Stimulated activated CD4-positive, alpha-beta T cell treated with anti-CD3 and anti-CD28 coated beads, Interleukin-12 subunit alpha, Interleukin-12 subunit beta, amount 100 ng/mL, for 4 hours (primary cell): ENCODE data around the gene GRK3.
"Not testable (repeated sequence)": the region's sequence is repeated elsewhere in the genome, so short reads cannot be mapped to it uniquely, and the experiment has no call there.

ENCODE experiments used
- DNase-seq: peaks from one replicate; pipeline ENCODE4 v3.0.0-alpha.2; 2020

Gene GRK3

GRCh38 chr22:25552405-25552804 is 12.1 kb upstream of the GRK3 start:
- not testable (repeated sequence) for DNase-seq

- DNase-seq: no peak
Observed at GRCh38 chr22:25553131-25553530, 11.3 kb upstream of the GRK3 start.

GRCh38 chr22:25554238-25554671 is 10.2 kb upstream of the GRK3 start:
- DNase-seq: no peak

DNA sequence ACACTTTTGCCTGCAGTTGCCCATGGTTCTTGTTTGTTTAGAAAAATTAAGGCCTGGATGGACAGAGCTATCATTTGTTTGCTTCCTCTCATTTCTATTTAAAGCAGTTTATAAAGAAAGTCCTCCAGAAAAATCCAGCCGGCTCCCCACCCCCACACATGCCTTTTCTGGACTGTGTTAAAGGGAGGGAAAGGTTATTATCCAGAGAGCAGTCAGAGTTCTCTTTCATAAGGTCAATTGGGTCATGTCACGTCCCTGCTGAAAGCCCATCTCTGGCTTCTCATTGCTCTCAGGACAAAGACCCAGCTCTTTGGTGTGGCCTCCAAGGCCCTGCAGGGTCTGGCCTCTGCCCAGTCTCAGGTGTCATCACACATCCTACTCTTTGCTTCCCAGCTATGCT is 9.8 kb upstream of the GRK3 start:
- no peak for DNase-seq

DNA sequence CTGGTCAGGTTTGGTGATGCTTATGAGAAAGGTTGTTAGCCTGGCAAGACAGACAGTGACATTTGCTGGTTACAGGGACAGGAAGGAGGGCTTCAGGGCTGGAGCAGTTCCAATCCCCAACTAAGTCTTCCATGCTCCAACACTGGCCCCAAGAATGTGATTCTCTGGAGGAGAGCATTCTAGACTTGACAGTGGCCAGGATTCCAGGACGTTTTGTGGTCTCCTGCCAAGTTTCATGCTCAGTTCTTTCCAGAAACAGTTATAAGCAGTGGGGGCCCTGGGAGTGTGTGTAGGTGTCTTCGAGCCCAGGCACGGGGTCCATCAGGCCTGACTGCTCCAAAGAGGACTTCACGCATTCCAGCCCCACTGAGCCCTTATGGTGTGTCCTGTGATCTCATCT is 8.9 kb upstream of the GRK3 start:
- no peak for DNase-seq

GRCh38 chr22:25557218-25557617 is 7.3 kb upstream of the GRK3 start:
- no peak for DNase-seq

GRCh38 chr22:25558341-25558740 is 6.1 kb upstream of the GRK3 start:
- DNase-seq: no peak

- not testable (repeated sequence) for DNase-seq
Observed at GRCh38 chr22:25559910-25560309, 4.6 kb upstream of the GRK3 start.

DNA sequence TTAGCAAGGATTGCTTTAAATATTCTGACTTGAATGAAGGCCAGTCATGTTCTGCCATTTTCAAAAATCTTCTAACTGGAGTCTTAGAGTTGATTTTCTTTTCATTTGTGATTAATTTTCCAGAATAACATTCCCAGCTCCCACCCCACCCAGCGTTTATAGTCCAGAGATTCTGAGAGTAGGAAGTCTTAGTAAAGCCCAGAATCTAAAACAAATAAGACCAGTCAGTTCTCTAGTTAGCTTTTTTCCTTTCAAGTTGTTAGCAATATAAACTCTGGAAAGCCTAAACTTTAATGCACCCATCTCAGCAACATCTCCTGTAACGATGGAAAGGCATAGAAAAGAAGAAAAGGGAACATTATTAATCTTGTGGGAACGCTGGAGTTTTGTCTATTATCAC is 3.3 kb upstream of the GRK3 start:
- DNase-seq: not testable (repeated sequence)

DNA sequence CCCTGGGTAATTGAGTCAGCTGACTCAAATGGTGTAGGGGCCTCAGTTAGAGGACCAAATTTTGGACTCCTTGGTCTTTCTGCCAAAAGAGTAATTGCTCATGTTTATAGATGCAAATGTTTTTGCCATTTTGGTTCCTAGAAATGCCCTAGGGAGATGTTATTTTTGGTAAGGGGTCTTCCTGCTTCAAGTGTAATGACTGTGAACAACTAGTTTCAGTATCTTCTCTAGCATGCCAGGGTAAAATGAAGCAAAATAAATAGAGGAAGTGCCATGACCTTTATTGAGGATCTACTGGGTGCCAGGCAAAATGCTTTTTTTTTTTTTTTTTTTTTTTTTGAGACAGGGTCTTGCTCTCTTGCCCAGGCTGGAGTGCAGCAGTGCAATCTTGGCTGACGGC is 2.5 kb upstream of the GRK3 start:
- DNase-seq: not testable (repeated sequence)

DNA sequence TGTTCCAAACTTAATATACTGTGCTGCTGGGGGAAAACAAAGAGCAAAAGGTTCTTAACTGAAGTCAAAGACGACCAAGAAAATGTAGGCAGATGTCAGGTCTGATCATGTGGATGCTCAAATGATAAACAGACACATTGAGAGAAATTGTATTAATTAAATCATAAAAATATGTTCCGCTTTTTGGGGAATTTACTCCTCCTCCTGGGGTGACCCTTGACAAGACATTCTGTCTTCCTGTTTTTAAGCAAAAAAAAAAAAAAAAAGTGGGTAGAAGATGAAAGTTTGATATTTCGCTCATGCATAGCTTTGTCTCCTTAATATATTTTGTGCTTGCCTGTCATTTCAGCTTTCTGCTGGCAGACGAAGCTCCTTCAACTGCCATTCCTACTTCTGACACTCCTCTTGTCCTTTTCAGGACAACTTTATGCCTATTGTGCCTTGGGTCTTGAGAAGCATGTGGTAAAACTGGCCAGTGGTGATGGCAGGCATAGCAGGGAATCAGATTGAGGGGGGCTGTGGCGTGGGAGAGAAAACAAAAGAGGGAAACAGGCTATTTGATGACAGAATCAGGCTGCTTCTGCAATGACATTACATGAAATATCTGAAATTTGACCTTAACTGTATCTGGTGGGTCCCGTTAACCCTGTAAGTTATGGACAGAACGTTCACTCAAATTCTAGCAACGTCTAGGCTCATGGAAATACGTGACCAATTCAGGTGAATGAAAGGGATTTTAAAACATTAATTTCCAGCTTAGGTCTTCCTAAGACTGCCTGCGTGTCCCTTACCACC is 1.3 kb upstream of the GRK3 start:
- not testable (repeated sequence) for DNase-seq

DNA sequence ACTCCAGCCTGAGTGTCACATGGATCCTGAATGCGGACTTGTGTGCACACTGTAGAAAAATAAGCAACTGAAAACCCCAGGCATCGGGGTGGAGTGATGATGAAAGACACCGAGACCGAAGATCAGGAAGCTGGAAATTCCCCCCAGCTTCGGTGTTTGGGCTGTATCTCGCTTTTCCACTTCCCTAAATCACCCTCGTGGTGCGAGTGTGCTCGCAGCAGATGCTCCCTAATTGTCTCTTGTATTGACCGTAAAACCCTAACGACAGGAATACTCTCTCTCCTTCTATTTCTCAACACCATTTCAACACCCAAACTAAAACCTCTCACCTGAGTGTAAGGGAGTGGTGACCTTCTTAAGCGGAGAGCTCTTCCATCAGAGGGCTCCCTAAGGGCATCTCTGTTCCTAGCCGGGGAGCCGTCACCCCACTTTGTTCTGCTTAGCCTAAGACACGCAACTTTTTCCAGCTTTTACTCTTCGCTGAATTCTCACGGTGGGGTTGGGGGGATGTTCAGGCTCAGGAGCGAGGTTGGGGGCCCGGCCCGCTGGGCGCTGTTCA is 635 bp upstream of the GRK3 start:
- peak; percentile 5 for DNase-seq

- DNase-seq: peak; percentile 14
Observed at GRCh38 chr22:25564979-25565677, 653 bp downstream of the GRK3 start.

DNA sequence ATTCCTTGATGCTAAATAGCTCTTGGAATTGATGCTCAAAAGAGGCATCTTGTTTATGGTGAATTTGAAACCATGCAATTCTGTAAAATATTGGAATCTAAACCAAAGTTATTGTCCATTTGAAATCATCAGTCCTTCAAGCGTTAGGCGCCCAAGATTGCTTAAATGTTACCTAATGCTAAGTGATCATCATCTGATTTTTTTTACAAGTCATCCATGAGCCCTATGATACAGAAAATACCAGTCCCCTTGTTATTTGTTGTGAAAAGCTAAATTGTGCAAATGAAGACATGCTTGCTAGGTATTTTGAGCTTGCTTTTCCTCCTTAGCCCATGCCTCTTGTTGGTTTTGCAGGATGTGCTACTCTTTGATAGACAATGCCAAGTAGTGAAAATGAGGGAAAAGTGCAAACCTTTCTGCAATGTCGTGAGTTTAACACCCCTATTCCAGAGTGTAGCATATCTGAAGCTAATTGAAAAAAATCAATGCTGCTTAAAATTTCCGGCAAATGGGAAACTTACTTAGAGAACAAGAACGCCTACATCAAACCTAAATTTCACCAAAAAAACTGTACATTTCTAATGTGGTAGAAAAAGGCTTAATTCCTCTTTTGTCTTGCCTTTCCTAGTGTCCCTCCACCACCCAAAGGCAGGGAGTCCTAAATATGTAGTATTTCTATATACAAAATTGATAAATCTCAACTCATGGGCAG is 1.9 kb downstream of the GRK3 start:
- no peak for DNase-seq

GRCh38 chr22:25566898-25567235 is 2.4 kb downstream of the GRK3 start:
- DNase-seq: no peak

- no peak for DNase-seq
Observed at GRCh38 chr22:25567251-25567675, 2.8 kb downstream of the GRK3 start.

GRCh38 chr22:25568066-25568465 is 3.6 kb downstream of the GRK3 start:
- DNase-seq: not testable (repeated sequence)

DNA sequence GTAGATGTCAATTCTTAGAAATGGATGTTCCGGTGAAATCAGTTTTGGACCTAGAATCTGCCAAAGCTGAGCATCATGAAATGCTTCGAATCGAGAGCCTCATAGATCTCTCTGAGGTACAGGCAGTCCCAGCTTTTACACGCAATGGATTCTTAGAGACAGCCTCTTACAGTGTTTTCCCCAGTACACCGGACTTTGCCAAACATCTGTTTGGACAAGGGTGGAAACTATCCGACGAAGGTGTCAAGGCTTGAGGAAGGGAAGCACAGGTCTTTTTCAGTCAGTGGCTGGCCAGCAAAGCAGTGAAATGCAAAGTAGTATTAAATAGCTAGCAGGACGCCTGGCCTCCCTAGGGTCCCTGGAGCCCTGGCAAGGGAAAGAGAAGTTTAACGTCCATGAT is 4.9 kb downstream of the GRK3 start:
- no peak for DNase-seq

- no peak for DNase-seq
Observed at GRCh38 chr22:25569983-25570382, 5.5 kb downstream of the GRK3 start.

- DNase-seq: no peak
Observed at GRCh38 chr22:25570486-25570885, 6.0 kb downstream of the GRK3 start.

DNA sequence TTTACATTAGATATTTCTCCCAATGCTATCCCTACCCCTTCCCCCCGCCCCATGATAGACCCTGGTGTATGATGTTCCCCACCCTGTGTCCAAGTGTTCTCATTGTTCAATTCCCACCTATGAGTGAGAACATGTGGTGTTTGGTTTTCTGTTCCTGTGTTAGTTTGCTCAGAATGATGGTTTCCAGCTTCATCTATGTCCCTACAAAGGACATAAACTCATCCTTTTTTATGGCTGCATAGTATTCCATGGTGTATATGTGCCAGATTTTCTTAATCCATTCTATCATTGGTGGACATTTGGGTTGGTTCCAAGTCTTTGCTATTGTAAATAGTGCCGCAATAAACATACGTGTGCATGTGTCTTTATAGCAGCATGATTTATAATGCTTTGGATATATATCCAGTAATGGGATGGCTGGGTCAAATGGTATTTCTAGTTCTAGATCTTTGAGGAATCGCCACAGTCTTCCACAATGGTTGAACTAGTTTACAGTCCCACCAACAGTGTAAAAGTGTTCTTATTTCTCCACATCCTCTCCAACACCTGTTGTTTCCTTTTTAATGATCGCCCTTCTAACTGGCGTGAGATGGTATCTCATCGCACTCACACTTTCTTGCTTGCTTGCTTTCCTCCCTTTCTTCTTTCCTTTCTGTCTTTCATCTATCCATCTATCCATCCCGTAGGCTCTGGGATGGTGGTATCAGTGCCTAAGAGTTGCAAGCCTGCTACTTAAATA is 7.7 kb downstream of the GRK3 start:
- DNase-seq: not testable (repeated sequence)

GRCh38 chr22:25572708-25573171 is 8.3 kb downstream of the GRK3 start:
- no peak for DNase-seq

DNA sequence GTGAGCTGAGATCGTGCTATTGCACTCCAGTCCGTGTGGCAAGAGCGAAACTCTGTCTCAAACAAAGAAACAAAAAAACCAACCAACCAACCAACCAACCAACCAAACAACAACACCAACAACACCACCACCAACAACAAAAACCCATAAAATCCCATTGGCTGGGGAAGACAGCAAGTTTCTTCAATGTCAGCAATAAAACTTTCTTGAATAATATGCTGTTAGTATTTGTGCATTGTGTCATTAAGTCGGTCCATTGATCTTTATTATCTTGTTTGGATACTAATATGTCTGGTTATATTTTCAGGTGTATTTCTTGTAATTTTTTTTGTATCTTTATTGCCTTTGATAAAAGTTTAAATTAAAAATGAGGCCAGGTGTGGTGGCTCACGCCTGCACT is 9.4 kb downstream of the GRK3 start:
- DNase-seq: no peak
